ENCODE results near the gene NCR1.

DNA sequence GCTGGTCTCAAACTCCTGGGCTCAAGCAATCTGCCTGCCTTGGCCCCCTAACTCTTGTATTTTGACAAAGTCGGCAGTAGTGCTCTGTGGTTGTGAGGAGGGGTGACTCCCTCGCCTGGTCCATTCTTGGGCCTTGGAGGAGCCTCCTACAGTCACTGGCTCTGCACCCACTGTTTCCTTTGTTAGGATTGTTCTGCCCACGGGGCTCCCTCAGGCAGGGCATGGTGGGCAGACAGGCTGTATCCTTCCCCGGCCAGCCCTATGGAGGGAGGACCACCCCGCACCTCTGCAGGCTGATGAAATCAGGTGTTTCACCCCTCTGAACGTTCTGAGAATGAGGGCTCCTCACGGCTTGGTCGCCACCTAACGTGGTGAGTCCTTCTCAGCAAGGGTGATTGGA, 22.7 kb upstream of the NCR1 start:
- TF ChIP-seq TSHZ2 (CRISPR knock-in tag; IDR thresholded peaks at IDR 0.05): no peak
- TF ChIP-seq CREB5 (CRISPR knock-in tag; IDR thresholded peaks at IDR 0.05; ENCODE audit: low read depth): no peak
- TF ChIP-seq TCF4 (CRISPR knock-in tag; IDR thresholded peaks at IDR 0.05; ENCODE audit: borderline replicate concordance): no peak
- TF ChIP-seq, protein P1, sequence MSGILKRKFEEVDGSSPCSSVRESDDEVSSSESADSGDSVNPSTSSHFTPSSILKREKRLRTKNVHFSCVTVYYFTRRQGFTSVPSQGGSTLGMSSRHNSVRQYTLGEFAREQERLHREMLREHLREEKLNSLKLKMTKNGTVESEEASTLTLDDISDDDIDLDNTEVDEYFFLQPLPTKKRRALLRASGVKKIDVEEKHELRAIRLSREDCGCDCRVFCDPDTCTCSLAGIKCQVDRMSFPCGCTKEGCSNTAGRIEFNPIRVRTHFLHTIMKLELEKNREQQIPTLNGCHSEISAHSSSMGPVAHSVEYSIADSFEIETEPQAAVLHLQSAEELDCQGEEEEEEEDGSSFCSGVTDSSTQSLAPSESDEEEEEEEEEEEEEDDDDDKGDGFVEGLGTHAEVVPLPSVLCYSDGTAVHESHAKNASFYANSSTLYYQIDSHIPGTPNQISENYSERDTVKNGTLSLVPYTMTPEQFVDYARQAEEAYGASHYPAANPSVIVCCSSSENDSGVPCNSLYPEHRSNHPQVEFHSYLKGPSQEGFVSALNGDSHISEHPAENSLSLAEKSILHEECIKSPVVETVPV (CRISPR knock-in tag; IDR thresholded peaks at IDR 0.05): no peak
- no peak for TF ChIP-seq POU6F1 (CRISPR knock-in tag; IDR thresholded peaks at IDR 0.05; ENCODE audit: borderline replicate concordance, low read depth)
- TF ChIP-seq PPARA (CRISPR knock-in tag; IDR thresholded peaks at IDR 0.05; ENCODE audit: borderline replicate concordance): no peak
- TF ChIP-seq BACH2 (CRISPR knock-in tag; IDR thresholded peaks at IDR 0.05; ENCODE audit: borderline replicate concordance): no peak
- TF ChIP-seq CSDC2 (CRISPR knock-in tag; IDR thresholded peaks at IDR 0.05): no peak
- no peak for TF ChIP-seq RARB (CRISPR knock-in tag; IDR thresholded peaks at IDR 0.05)
- no peak for TF ChIP-seq ZNF8 (CRISPR knock-in tag; IDR thresholded peaks at IDR 0.05)
- no peak for TF ChIP-seq ZFP3 (CRISPR knock-in tag; IDR thresholded peaks at IDR 0.05)
- no peak for TF ChIP-seq SNAI2 (CRISPR knock-in tag; IDR thresholded peaks at IDR 0.05)
- TF ChIP-seq ZNF70 (CRISPR knock-in tag; IDR thresholded peaks at IDR 0.05): no peak
- TF ChIP-seq TOX (CRISPR knock-in tag; IDR thresholded peaks at IDR 0.05; ENCODE audit: borderline replicate concordance): no peak

All from SK-N-SH treated with all-trans-retinoic acid at 6 μM for 48 hours (cell line).